Common myeloid progenitor, CD34-positive (primary cell): Measurements from ENCODE around the gene RPLP1. TPM values are rescaled to one million over a fixed set of nuclear protein-coding genes. Genes with fewer than 3 reads are reported as not detected.

Source experiments
- CTCF ChIA-PET: fragments of 350-600 bp; sonication (Branson Sonifier 250); formaldehyde crosslinking; loops from one replicate; lab custom pipeline; 2021; ENCODE audit warnings: antibody characterized with exemption; lab: Charles Lee
- POLR2A ChIA-PET: fragments of 350-600 bp; sonication (Branson Sonifier 250); formaldehyde crosslinking; loops from one replicate; lab custom pipeline; 2021; ENCODE audit warnings: antibody characterized with exemption; lab: Charles Lee
- DNase-seq, 3 donors: peaks; one replicate each; pipeline versions ENCODE4 v3.0.0 to v3.0.0-alpha.2; 2013
- H3K27ac ChIP-seq, 2 experiments: 1 replicate in 1 of 2; 2 replicates in 1 of 2; pipeline ENCODE4 v1.7.0; 2013; ENCODE audit warnings: inconsistent platforms in 2 of 2, low read length in 2 of 2, mild to moderate bottlenecking in 2 of 2, low read depth in 1 of 2, moderate library complexity in 1 of 2; ENCODE audit not compliant: severe bottlenecking in 2 of 2, insufficient read depth in 1 of 2, poor library complexity in 1 of 2
- H3K27me3 ChIP-seq, 5 experiments: replicated peaks in 2 of 5; 1 replicate in 3 of 5; 2 replicates in 2 of 5; pipeline versions ENCODE4 v1.6.1 to v1.7.0; 2013; ENCODE audit warnings: low read length in 4 of 5, mild to moderate bottlenecking in 2 of 5, moderate library complexity in 2 of 5, inconsistent platforms in 1 of 5; ENCODE audit not compliant: insufficient read depth in 5 of 5, control insufficient read depth in 4 of 5
- H3K36me3 ChIP-seq, 4 experiments: 1 replicate in 2 of 4; 2 replicates in 2 of 4; pipeline versions ENCODE4 v1.6.1 to v1.7.0; 2013; ENCODE audit warnings: low read length in 3 of 4, control low read depth in 1 of 4, mild to moderate bottlenecking in 1 of 4; ENCODE audit not compliant: control insufficient read depth in 4 of 4, insufficient read depth in 4 of 4
- H3K4me1 ChIP-seq, 4 experiments: 1 replicate in 3 of 4; 2 replicates in 1 of 4; pipeline versions ENCODE4 v1.6.1 to v1.7.1; 2013; ENCODE audit warnings: low read length in 3 of 4, mild to moderate bottlenecking in 3 of 4, control low read depth in 1 of 4, inconsistent platforms in 1 of 4, moderate library complexity in 1 of 4; ENCODE audit not compliant: control insufficient read depth in 4 of 4, insufficient read depth in 4 of 4; ENCODE audit errors: control extremely low read depth in 1 of 4
- H3K4me3 ChIP-seq, 7 experiments: 1 replicate in 4 of 7; 2 replicates in 3 of 7; pipeline versions ENCODE4 v1.5.1 to v1.7.0; 2013; ENCODE audit warnings: mild to moderate bottlenecking in 7 of 7, low read length in 6 of 7, moderate library complexity in 6 of 7, inconsistent platforms in 2 of 7, low read depth in 2 of 7, control low read depth in 1 of 7; ENCODE audit not compliant: insufficient read depth in 4 of 7, control insufficient read depth in 1 of 7; ENCODE audit errors: extremely low read depth in 1 of 7
- H3K9me3 ChIP-seq, 5 experiments: 1 replicate in 4 of 5; 2 replicates in 1 of 5; pipeline versions ENCODE4 v1.6.1 to v1.7.1; 2013; ENCODE audit warnings: low read length in 4 of 5, mild to moderate bottlenecking in 2 of 5, inconsistent platforms in 1 of 5, low read depth in 1 of 5, moderate library complexity in 1 of 5; ENCODE audit not compliant: control insufficient read depth in 4 of 5, insufficient read depth in 2 of 5; ENCODE audit errors: control extremely low read depth in 1 of 5
- WGBS: methylation state at CpG from one replicate; pipeline ENCODE4 v1.1.5; 2013; ENCODE audit not compliant: insufficient coverage; 5-methylcytosine and 5-hydroxymethylcytosine counted together
- polyA plus RNA-seq: library from polyadenylated mRNA; unstranded; fragments of 120-200 nt; gene quantifications from one replicate; pipeline ENCODE4 v1.2.1, GENCODE V29; 2013

The RPLP1 gene
- polyA plus RNA-seq, result 3,949 TPM

DNA sequence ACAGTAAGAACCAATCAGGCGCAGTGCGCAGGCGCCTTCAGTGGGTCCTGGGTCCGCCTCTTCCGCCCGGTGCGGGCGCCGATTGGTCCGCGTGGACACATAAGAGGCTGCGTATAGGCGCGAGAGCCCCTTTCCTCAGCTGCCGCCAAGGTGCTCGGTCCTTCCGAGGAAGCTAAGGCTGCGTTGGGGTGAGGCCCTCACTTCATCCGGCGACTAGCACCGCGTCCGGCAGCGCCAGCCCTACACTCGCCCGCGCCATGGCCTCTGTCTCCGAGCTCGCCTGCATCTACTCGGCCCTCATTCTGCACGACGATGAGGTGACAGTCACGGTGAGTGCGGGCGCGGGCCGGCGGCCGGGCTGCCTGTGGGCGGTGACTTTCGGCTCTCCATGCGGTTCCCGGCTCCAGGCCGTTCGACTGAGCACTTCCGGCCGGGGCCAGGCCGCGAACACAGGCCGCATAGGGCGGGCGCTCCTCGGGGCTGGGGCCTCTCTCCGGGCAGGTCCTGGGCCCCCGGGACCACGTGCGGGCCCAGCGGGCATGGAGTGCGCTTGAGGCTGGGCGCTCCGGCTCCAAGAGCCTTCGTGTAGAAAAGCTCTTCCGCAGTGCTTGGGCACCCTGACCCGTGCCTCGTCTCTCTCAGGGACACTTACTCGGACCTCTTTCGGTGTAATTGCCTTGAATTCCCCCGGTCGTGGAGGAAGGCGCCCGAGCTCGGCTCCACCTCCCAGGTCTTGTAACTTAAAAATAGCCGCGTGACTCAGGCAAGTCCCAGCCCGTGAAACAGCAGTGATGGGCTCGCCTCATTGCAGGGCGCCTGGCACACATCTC lies at the start of gene RPLP1:
Gene RPLP1 (plus strand): TSS at position 127 of the 830 bp plus-strand sequence. CDS start 131 bp downstream, at position 258.
- Histone ChIP-seq H3K4me3 (peak within 1 kb of the TSS; percentile 80 to 100 (median 92)), H3K27me3 (no peaks in the 10 kb centered on the region), H3K36me3 (peaks cover 8 to 52% (median 24%) of the 10 kb centered on the region in 4 experiments), H3K4me1 (peaks cover 12 to 33% (median 26%) of the 10 kb centered on the region in 4 experiments), H3K9me3 (no peaks in the 10 kb centered on the region), H3K27ac (peak within 1 kb of the TSS; percentile 54 to 83)
- ChIA-PET POLR2A (interaction anchor here (0.8 to 2.9 kb wide), 6 partner anchors 10 to 1054 kb away, joined by 3 to 21 read pairs (median 6); partner anchors contain the start of gene KIF23), CTCF (interaction anchor here (0.7 to 4.3 kb wide), 3 partner anchors 10 to 864 kb away, joined by 3 to 23 read pairs (median 3); no protein-coding TSS in a partner anchor)
- under 1% methylated on average over 65 of the region's 77 CpGs for WGBS
- peak; percentile 93 to 98 (median 97) for DNase-seq

DNA sequence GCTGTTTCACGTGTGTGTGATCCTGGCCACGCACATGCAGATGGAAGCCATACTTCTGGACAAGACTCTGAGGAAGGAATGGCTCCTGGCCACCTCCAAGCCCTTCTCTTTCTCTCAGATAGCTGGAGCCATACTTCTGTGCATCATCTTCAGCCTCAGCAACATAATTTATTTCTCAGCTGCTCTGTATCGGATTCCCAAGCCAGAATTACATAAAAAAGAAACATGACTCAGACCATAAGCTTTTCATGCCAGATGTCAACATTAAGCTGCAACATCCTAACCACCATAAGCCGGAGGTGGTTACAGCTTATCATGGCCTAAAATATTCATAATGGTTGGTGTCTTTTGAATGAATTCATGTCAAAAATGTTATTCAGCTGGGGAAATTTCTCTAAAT lies 49.0 kb upstream of the RPLP1 start:
- DNase-seq, result peak in 2 of 3 donors; percentile 19 to 39

DNA sequence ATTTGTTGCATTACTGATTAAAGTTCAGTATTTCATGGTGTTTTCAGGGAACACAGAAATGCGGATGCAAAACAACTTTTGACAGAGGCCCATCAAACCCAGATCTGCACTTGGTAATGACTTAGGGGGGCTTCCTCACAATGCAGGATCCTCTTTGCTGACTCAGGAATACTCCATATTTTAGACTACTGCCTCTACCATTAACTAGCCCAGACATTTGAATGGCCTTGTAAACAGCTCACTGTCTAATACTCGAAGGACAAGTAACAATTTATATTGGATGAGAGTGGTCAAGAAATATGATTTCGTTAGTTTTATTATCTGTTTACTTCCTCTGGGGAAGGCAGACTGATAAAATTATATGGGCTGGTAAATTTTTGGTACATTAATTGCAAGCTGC lies 47.5 kb upstream of the RPLP1 start:
- 50% methylated on average over 2 of the region's 3 CpGs for WGBS
- H3K4me1 ChIP-seq, result no peaks in the 10 kb centered on the region
- DNase-seq, result no peak
- H3K4me3 ChIP-seq, result no peak overlapping the region
- ChIA-PET CTCF (interaction anchor here (1.2 to 2.0 kb wide), 2 partner anchors 9 to 10 kb away, joined by 3 to 12 read pairs; partner anchors contain the start of gene KIF23), POLR2A (no interaction called here)
- H3K27me3 ChIP-seq, result no peaks in the 10 kb centered on the region
- H3K27ac ChIP-seq, result no peak overlapping the region
- H3K36me3 ChIP-seq, result no peaks in the 10 kb centered on the region
- no peaks in the 10 kb centered on the region for H3K9me3 ChIP-seq

More for the DNA sequence above, 49.0 kb upstream of the RPLP1 start:
- Histone ChIP-seq H3K27ac (no peak overlapping the region), H3K4me3 (no peak overlapping the region), H3K4me1 (peaks cover 0 to 6% (median 3%) of the 10 kb centered on the region in 4 experiments), H3K9me3 (no peaks in the 10 kb centered on the region), H3K27me3 (no peaks in the 10 kb centered on the region), H3K36me3 (no peaks in the 10 kb centered on the region)
- WGBS, result 90% methylated on average over 3 of the region's 4 CpGs
- CTCF ChIA-PET, result interaction anchor here (1.2 to 1.6 kb wide), 5 partner anchors 8 to 337 kb away, joined by 3 to 6 read pairs (median 4); no protein-coding TSS in a partner anchor
- POLR2A ChIA-PET, result no interaction called here

DNA sequence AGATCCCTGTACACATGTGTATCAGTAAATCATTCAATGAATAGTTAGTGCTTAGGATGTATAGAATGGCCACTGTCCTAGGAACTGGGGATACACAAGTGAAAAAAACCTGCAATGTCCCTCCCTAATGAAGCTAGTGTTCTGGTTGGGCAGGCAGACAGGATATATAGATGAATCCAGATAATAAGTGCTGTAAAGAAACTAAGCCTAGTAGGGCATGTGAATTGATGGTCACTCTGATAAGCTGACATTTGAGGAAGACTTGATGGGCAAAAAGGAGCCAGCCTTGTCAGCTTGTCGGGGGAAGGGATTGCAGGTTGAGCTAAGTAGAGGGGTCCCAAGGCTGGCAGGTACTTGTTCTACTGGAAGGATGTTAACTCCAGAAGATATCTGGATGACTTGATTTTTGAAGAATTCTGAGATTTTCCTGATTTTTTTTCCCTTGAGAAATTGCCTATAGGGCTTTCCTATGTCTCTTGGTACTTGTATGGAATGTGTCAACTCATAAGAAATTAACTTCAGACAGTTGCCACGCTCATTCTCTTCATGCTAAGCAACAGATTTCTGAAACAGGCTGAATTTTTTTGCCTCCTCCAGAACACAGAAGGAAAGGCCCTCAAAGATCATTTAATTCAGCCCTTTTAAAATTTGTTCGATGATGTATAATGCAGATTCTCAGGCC lies 44.8 kb upstream of the RPLP1 start:
- Histone ChIP-seq H3K4me3 (no peak overlapping the region), H3K36me3 (no peaks in the 10 kb centered on the region), H3K27me3 (no peaks in the 10 kb centered on the region), H3K27ac (no peak overlapping the region), H3K4me1 (no peaks in the 10 kb centered on the region), H3K9me3 (no peaks in the 10 kb centered on the region)
- ChIA-PET POLR2A (no interaction called here), CTCF (interaction anchor here (1.1 to 1.4 kb wide), 2 partner anchors 13 to 354 kb away, joined by 3 to 5 read pairs; no protein-coding TSS in a partner anchor)
- DNase-seq, result no peak
- 95% methylated on average over 2 of the region's 3 CpGs for WGBS

DNA sequence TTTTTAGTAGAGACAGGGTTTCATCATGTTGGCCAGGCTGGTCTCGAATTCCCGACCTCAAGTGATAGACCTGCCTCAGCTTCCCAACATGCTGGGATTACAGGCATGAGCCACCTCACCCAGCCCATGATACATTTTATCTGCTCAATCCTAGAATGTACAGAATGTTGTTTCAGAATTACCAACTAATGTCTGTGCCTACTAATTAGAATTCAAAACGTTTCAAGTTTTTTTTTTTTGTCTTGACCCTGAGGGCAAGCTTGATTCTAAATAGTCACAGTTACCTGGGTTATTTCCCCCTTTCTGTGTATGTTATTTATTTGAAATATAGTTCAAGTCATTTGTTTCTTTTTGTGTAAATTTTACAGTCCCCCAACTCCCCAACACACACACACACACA lies 43.8 kb upstream of the RPLP1 start:
- H3K27me3 ChIP-seq, result no peaks in the 10 kb centered on the region
- ChIA-PET CTCF (interaction anchor here (0.7 to 1.4 kb wide), 3 partner anchors 14 to 355 kb away, joined by 3 to 5 read pairs (median 3); no protein-coding TSS in a partner anchor), POLR2A (no interaction called here)
- DNase-seq, result no peak
- no peak overlapping the region for H3K4me3 ChIP-seq
- H3K4me1 ChIP-seq, result peaks cover 1 to 5% (median 3%) of the 10 kb centered on the region in 4 experiments
- 100% methylated on average over 2 of the region's 3 CpGs for WGBS
- H3K27ac ChIP-seq, result no peak overlapping the region
- no peaks in the 10 kb centered on the region for H3K36me3 ChIP-seq
- H3K9me3 ChIP-seq, result no peaks in the 10 kb centered on the region

DNA sequence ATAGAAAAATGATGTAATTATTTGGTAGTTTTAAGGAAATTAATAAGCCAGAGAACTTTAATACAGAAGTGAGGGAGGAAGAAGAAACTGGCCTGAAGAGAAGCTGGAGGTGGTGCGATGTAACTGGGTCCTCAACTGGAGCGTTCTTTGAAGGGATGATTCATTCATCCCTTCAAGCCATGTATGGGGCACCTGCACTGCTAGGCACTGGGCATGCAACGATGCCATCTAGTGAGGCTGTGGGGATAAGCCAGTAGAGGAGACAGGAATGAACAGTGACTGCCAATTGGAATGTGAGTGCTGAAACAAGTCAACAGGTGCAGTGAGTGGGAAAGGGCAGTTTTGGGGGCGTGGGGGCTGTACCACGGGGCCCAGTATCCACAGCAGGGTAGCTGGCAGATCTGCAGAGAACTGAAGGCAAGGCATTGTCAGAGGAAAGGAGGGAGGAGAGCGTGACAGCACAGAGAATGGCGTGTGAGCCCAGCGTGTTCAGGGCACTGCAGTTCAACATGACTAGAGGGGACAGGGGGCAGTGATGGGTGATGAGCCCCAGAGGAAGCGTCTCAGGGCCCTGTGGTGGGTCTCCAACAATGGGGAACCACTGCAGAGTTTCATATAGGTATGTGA lies 42.3 kb upstream of the RPLP1 start:
- ChIA-PET CTCF (interaction anchor here (0.8 to 2.1 kb wide), 4 partner anchors 16 to 352 kb away, joined by 3 to 7 read pairs (median 4); partner anchors contain the start of gene GLCE), POLR2A (interaction anchor here (0.6 kb wide), 1 partner anchor 362 kb away, joined by 4 read pairs; no protein-coding TSS in a partner anchor)
- H3K27me3 ChIP-seq, result no peaks in the 10 kb centered on the region
- DNase-seq, result peak; percentile 58 to 75 (median 71)
- no peaks in the 10 kb centered on the region for H3K9me3 ChIP-seq
- no peak overlapping the region for H3K27ac ChIP-seq
- no peak overlapping the region for H3K4me3 ChIP-seq
- 47% methylated on average over 9 of the region's 9 CpGs for WGBS
- H3K4me1 ChIP-seq, result peaks cover 3 to 9% (median 6%) of the 10 kb centered on the region in 4 experiments
- H3K36me3 ChIP-seq, result no peaks in the 10 kb centered on the region
